ENCODE results near the gene ATG7. TPM values are rescaled to one million over a fixed set of nuclear protein-coding genes. Genes with fewer than 3 reads are reported as not detected.

Gene ATG7, protein sequence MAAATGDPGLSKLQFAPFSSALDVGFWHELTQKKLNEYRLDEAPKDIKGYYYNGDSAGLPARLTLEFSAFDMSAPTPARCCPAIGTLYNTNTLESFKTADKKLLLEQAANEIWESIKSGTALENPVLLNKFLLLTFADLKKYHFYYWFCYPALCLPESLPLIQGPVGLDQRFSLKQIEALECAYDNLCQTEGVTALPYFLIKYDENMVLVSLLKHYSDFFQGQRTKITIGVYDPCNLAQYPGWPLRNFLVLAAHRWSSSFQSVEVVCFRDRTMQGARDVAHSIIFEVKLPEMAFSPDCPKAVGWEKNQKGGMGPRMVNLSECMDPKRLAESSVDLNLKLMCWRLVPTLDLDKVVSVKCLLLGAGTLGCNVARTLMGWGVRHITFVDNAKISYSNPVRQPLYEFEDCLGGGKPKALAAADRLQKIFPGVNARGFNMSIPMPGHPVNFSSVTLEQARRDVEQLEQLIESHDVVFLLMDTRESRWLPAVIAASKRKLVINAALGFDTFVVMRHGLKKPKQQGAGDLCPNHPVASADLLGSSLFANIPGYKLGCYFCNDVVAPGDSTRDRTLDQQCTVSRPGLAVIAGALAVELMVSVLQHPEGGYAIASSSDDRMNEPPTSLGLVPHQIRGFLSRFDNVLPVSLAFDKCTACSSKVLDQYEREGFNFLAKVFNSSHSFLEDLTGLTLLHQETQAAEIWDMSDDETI
- 10 to 100 TPM; 29.0 to 39.3 (median 37.4) TPM for total RNA-seq
- 34.5 TPM for total RNA-seq (2013)
- 16.8 to 49.8 (median 31.8) reads per million in 29 experiments for total RNA-seq

GRCh38 chr3:11271986-11272904, at the start of gene ATG7:
Gene ATG7, plus strand, starts transcription at chr3:11272397. Its CDS starts 26,299 bp downstream, at chr3:11298696.
- H3K4me1 ChIP-seq (ENCODE audit: control insufficient read depth in 1 of 2, extremely low read depth in 1 of 2, insufficient read depth in 2 of 2, low read length in 2 of 2) = peaks cover 10 to 19% of the 10 kb centered on the region in 2 experiments
- H3K4me3 ChIP-seq (ENCODE audit: control insufficient read depth in 1 of 2, extremely low read depth in 1 of 2, low read length in 1 of 2) = peak within 1 kb of the TSS; percentile 69 to 96
- ChIA-PET CTCF (interaction anchor here (0.5 to 1.7 kb wide), 13 partner anchors 12 to 1630 kb away, joined by 3 to 10 read pairs (median 4); partner anchors contain the start of gene TSEN2 (in 1 of the 2)), POLR2A (interaction anchor here (0.5 to 1.5 kb wide), 11 partner anchors 14 to 1338 kb away, joined by 3 to 16 read pairs (median 5); partner anchors contain the start of gene CRELD1 (in 1 of the 2))
- peaks cover 48 to 51% (median 50%) of the 10 kb centered on the region in 3 donors for H3K4me1 Mint-ChIP-seq
- H3K4me3 Mint-ChIP-seq = peak within 1 kb of the TSS; percentile 92 to 95 (median 94)
- H3K27me3 Mint-ChIP-seq = no peaks in the 10 kb centered on the region
- H3K9me3 ChIP-seq = no peaks in the 10 kb centered on the region
- ATAC-seq (replicated peaks in 1 of 4) = peak; percentile 96 to 98 (median 97)
- DNase-seq = peak; percentile 93 to 98 (median 95)
- H3K36me3 Mint-ChIP-seq = peaks cover 28% of the 10 kb centered on the region
- peaks cover 0 to 7% (median 0%) of the 10 kb centered on the region in 3 donors for H3K9me3 Mint-ChIP-seq
- no peaks in the 10 kb centered on the region for H3K27me3 ChIP-seq (replicated peaks in 1 of 2; ENCODE audit: control insufficient read depth in 2 of 2, extremely low read depth in 1 of 2, insufficient read depth in 2 of 2, low read length in 1 of 2)
- H3K36me3 ChIP-seq (ENCODE audit: control insufficient read depth in 2 of 2, extremely low read depth in 1 of 2, insufficient read depth in 1 of 2, low read length in 1 of 2) = peaks cover 0 to 8% of the 10 kb centered on the region in 2 donors
- peak within 1 kb of the TSS; percentile 93 to 97 for H3K27ac Mint-ChIP-seq
- H3K27ac ChIP-seq (ENCODE audit: low read length) = peak within 1 kb of the TSS; percentile 75
- WGBS (ENCODE audit: insufficient coverage) = 2% methylated on average over 45 of the region's 51 CpGs

- no peaks in the 10 kb centered on the region for H3K9me3 Mint-ChIP-seq
- CTCF ChIA-PET = interaction anchor here in 1 of 2 donors (1.0 kb wide), 1 partner anchor 9 kb away, joined by 3 read pairs; no protein-coding TSS in a partner anchor
- WGBS (ENCODE audit: insufficient coverage) = 100% methylated on average over 1 of the region's 3 CpGs
- no peaks in the 10 kb centered on the region for H3K36me3 Mint-ChIP-seq
- peaks cover 3 to 4% of the 10 kb centered on the region in 2 donors for H3K27me3 Mint-ChIP-seq
- no peak overlapping the region for H3K27ac ChIP-seq (ENCODE audit: low read length)
- DNase-seq (no peak), ATAC-seq (replicated peaks in 1 of 4) (no peak)
- no peaks in the 10 kb centered on the region for H3K4me1 ChIP-seq (ENCODE audit: control insufficient read depth in 1 of 2, extremely low read depth in 1 of 2, insufficient read depth in 2 of 2, low read length in 2 of 2)
- peaks cover 0 to 7% (median 6%) of the 10 kb centered on the region in 3 donors for H3K4me1 Mint-ChIP-seq
- no peaks in the 10 kb centered on the region for H3K9me3 ChIP-seq
- H3K4me3 ChIP-seq (ENCODE audit: control insufficient read depth in 1 of 2, extremely low read depth in 1 of 2, low read length in 1 of 2) = no peak overlapping the region
- no peak overlapping the region for H3K4me3 Mint-ChIP-seq
- POLR2A ChIA-PET = no interaction called here
- no peaks in the 10 kb centered on the region for H3K36me3 ChIP-seq (ENCODE audit: control insufficient read depth in 2 of 2, extremely low read depth in 1 of 2, insufficient read depth in 1 of 2, low read length in 1 of 2)
- H3K27ac Mint-ChIP-seq = no peak overlapping the region
- peaks cover 0 to 4% of the 10 kb centered on the region in 2 experiments for H3K27me3 ChIP-seq (replicated peaks in 1 of 2; ENCODE audit: control insufficient read depth in 2 of 2, extremely low read depth in 1 of 2, insufficient read depth in 2 of 2, low read length in 1 of 2)
Measured at GRCh38 chr3:11224010-11224409, 48.2 kb upstream of the ATG7 start.

DNA sequence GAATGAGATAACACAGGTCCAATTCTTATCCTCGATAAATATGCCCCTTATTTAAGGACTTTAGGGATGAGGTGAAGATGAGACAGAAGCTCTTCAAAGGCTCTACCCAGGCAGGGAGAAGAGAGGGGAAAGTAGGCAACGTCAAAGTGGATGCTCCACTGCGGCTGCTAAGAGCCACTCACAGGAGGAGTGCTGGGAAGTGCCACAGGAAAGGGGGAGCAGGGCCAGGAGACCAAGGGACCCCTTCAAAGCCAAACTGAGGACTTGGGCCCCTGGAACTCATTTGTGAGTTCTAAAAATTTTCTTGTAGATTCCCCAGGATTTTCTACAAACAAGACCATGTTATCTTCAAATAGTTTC, 47.3 kb upstream of the ATG7 start:
- no peak for DNase-seq
- Histone ChIP-seq H3K4me1 (ENCODE audit: control insufficient read depth in 1 of 2, extremely low read depth in 1 of 2, insufficient read depth in 2 of 2, low read length in 2 of 2) (no peaks in the 10 kb centered on the region), H3K27me3 (replicated peaks in 1 of 2; ENCODE audit: control insufficient read depth in 2 of 2, extremely low read depth in 1 of 2, insufficient read depth in 2 of 2, low read length in 1 of 2) (peaks cover 0 to 4% of the 10 kb centered on the region in 2 experiments), H3K9me3 (no peaks in the 10 kb centered on the region), H3K27ac (ENCODE audit: low read length) (no peak overlapping the region), H3K36me3 (ENCODE audit: control insufficient read depth in 2 of 2, extremely low read depth in 1 of 2, insufficient read depth in 1 of 2, low read length in 1 of 2) (no peaks in the 10 kb centered on the region), H3K4me3 (ENCODE audit: control insufficient read depth in 1 of 2, extremely low read depth in 1 of 2, low read length in 1 of 2) (no peak overlapping the region)
- CTCF ChIA-PET = no interaction called here
- Mint-ChIP-seq H3K27ac (no peak overlapping the region), H3K4me3 (no peak overlapping the region), H3K4me1 (peaks cover 0 to 7% (median 6%) of the 10 kb centered on the region in 3 donors), H3K27me3 (peaks cover 3 to 4% of the 10 kb centered on the region in 2 donors), H3K9me3 (no peaks in the 10 kb centered on the region), H3K36me3 (no peaks in the 10 kb centered on the region)
- 63% methylated on average over 1 of the region's 3 CpGs for WGBS (ENCODE audit: insufficient coverage)
- ATAC-seq (replicated peaks in 1 of 4) = no peak
- POLR2A ChIA-PET = no interaction called here

GRCh38 chr3:11226042-11226370, 46.2 kb upstream of the ATG7 start:
- CTCF ChIA-PET = interaction anchor here in 1 of 2 donors (0.7 kb wide), 2 partner anchors 13 to 527 kb away, joined by 3 read pairs; no protein-coding TSS in a partner anchor
- Histone ChIP-seq H3K27ac (ENCODE audit: low read length) (no peak overlapping the region), H3K27me3 (replicated peaks in 1 of 2; ENCODE audit: control insufficient read depth in 2 of 2, extremely low read depth in 1 of 2, insufficient read depth in 2 of 2, low read length in 1 of 2) (peaks cover 0 to 4% of the 10 kb centered on the region in 2 experiments), H3K4me3 (ENCODE audit: control insufficient read depth in 1 of 2, extremely low read depth in 1 of 2, low read length in 1 of 2) (no peak overlapping the region), H3K9me3 (no peaks in the 10 kb centered on the region), H3K36me3 (ENCODE audit: control insufficient read depth in 2 of 2, extremely low read depth in 1 of 2, insufficient read depth in 1 of 2, low read length in 1 of 2) (no peaks in the 10 kb centered on the region), H3K4me1 (ENCODE audit: control insufficient read depth in 1 of 2, extremely low read depth in 1 of 2, insufficient read depth in 2 of 2, low read length in 2 of 2) (no peaks in the 10 kb centered on the region)
- Mint-ChIP-seq H3K4me1 (peaks cover 0 to 7% (median 6%) of the 10 kb centered on the region in 3 donors), H3K36me3 (no peaks in the 10 kb centered on the region), H3K9me3 (no peaks in the 10 kb centered on the region), H3K27ac (no peak overlapping the region), H3K4me3 (no peak overlapping the region), H3K27me3 (peaks cover 0 to 4% of the 10 kb centered on the region in 2 donors)
- POLR2A ChIA-PET = no interaction called here
- WGBS (ENCODE audit: insufficient coverage) = 91% methylated on average over 3 of the region's 6 CpGs
- no peak for ATAC-seq (replicated peaks in 1 of 4)
- no peak for DNase-seq

DNA sequence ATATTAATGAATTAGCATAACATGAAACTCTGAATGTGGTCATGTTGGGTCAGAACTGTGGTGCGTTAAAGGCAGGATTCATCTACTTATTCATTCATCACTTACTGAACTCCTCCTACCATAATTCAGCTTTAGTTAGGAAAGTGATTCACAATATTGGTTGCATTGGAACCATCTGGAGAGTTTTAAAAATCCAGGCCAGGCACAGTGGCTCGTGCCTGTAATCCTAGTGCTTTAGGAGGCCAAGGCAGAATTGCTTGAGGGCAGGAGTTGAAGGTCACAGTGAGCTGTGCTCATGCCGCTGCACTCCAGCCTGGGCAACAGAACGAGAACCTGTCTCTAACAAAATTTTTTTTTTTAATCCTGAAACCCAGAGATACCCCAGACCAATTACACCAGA, 44.2 kb upstream of the ATG7 start:
- no peaks in the 10 kb centered on the region for H3K27me3 Mint-ChIP-seq
- Histone ChIP-seq H3K36me3 (ENCODE audit: control insufficient read depth in 2 of 2, extremely low read depth in 1 of 2, insufficient read depth in 1 of 2, low read length in 1 of 2) (no peaks in the 10 kb centered on the region), H3K4me3 (ENCODE audit: control insufficient read depth in 1 of 2, extremely low read depth in 1 of 2, low read length in 1 of 2) (no peak overlapping the region), H3K4me1 (ENCODE audit: control insufficient read depth in 1 of 2, extremely low read depth in 1 of 2, insufficient read depth in 2 of 2, low read length in 2 of 2) (no peaks in the 10 kb centered on the region), H3K27me3 (replicated peaks in 1 of 2; ENCODE audit: control insufficient read depth in 2 of 2, extremely low read depth in 1 of 2, insufficient read depth in 2 of 2, low read length in 1 of 2) (no peaks in the 10 kb centered on the region), H3K9me3 (no peaks in the 10 kb centered on the region), H3K27ac (ENCODE audit: low read length) (no peak overlapping the region)
- no peak overlapping the region for H3K27ac Mint-ChIP-seq
- CTCF ChIA-PET = no interaction called here
- H3K36me3 Mint-ChIP-seq = no peaks in the 10 kb centered on the region
- POLR2A ChIA-PET = no interaction called here
- no peak for ATAC-seq (replicated peaks in 1 of 4)
- H3K9me3 Mint-ChIP-seq = no peaks in the 10 kb centered on the region
- no peak for DNase-seq
- 72% methylated on average over 2 of the region's 4 CpGs for WGBS (ENCODE audit: insufficient coverage)
- no peak overlapping the region for H3K4me3 Mint-ChIP-seq
- H3K4me1 Mint-ChIP-seq = peaks cover 0 to 7% (median 6%) of the 10 kb centered on the region in 3 donors

Data from T-cell (primary cell).